DND-41 (cell line): Measurements from ENCODE around the gene PYGB.
A peak's percentile ranks its signal among the peaks of the same experiment; 100 is the strongest.

ENCODE experiments used
- ATAC-seq: fragments of 200-7000 bp; cut with Tn5 transposase; 3 replicates; pipeline ENCODE4 v1.9.1; 2021; ENCODE audit warnings: low read depth; ENCODE audit not compliant: insufficient read depth
- DNase-seq: peaks from one replicate; pipeline ENCODE4 v3.0.0-alpha.2; 2020
- H2AFZ ChIP-seq: 2 replicates; pipeline ENCODE4 v1.6.0; 2012; ENCODE audit warnings: low read depth, low read length
- H3K27ac ChIP-seq: 2 replicates; pipeline ENCODE4 v1.5.1; 2012; ENCODE audit warnings: low read length, inconsistent platforms
- H3K27me3 ChIP-seq: fragments of 200-600 bp; sonication (generic); 2 replicates; pipeline ENCODE4 v1.6.0; 2012; ENCODE audit warnings: low read length, mild to moderate bottlenecking, inconsistent platforms; ENCODE audit not compliant: insufficient read depth, poor library complexity
- H3K36me3 ChIP-seq: 2 replicates; pipeline ENCODE4 v1.5.1; 2012; ENCODE audit warnings: low read length, inconsistent platforms; ENCODE audit not compliant: insufficient read depth
- H3K4me1 ChIP-seq: 2 replicates; pipeline ENCODE4 v1.5.1; 2012; ENCODE audit warnings: mild to moderate bottlenecking, low read length; ENCODE audit not compliant: insufficient read depth
- H3K4me2 ChIP-seq: 2 replicates; pipeline ENCODE4 v1.6.0; 2012; ENCODE audit warnings: mild to moderate bottlenecking, moderate library complexity, low read length, inconsistent platforms; ENCODE audit not compliant: insufficient read depth
- H3K4me3 ChIP-seq, 2 experiments: fragments of 200-600 bp in 1 of 2; shearing (Covaris generic) in 1 of 2; 2 replicates each; pipeline ENCODE4 v1.5.1; 2012 to 2016; ENCODE audit warnings: inconsistent platforms in 2 of 2, low read length in 2 of 2, mild to moderate bottlenecking in 2 of 2, low read depth in 1 of 2, moderate library complexity in 1 of 2
- H3K79me2 ChIP-seq: 2 replicates; pipeline ENCODE4 v1.6.0; 2012; ENCODE audit warnings: low read length, inconsistent platforms; ENCODE audit not compliant: insufficient read depth
- H3K9ac ChIP-seq: 2 replicates; pipeline ENCODE4 v1.6.0; 2012; ENCODE audit warnings: low read depth, mild to moderate bottlenecking, inconsistent platforms, low read length, moderate library complexity
- H3K9me3 ChIP-seq: 2 replicates; pipeline ENCODE4 v1.5.1; 2012; ENCODE audit warnings: low read length, moderate library complexity, mild to moderate bottlenecking, inconsistent platforms; ENCODE audit not compliant: insufficient read depth, severe bottlenecking
- H4K20me1 ChIP-seq: 2 replicates; pipeline ENCODE4 v1.6.0; 2012; ENCODE audit warnings: low read length; ENCODE audit not compliant: insufficient read depth
- EZH2 ChIP-seq: IDR thresholded peaks from 3 replicates; pipeline ENCODE4 v1.6.1; 2012; ENCODE audit warnings: borderline replicate concordance, low read depth, mild to moderate bottlenecking, moderate library complexity, low read length, inconsistent platforms; ENCODE audit not compliant: severe bottlenecking
- TF ChIP-seq, protein P1 (sequence below): IDR thresholded peaks from 2 replicates; pipeline ENCODE4 v1.5.1; 2012; ENCODE audit warnings: borderline replicate concordance, low read length, moderate library complexity, mild to moderate bottlenecking; ENCODE audit not compliant: poor library complexity, severe bottlenecking; ENCODE audit errors: extremely low read depth

The PYGB gene

GRCh38 chr20:25293910-25294458, 46.1 kb downstream of the PYGB start:
- ATAC-seq (no peak), DNase-seq (no peak)
- no peak overlapping the region for H3K9ac ChIP-seq
- H3K27me3 ChIP-seq = no peaks in the 10 kb centered on the region
- TF ChIP-seq, protein P1, sequence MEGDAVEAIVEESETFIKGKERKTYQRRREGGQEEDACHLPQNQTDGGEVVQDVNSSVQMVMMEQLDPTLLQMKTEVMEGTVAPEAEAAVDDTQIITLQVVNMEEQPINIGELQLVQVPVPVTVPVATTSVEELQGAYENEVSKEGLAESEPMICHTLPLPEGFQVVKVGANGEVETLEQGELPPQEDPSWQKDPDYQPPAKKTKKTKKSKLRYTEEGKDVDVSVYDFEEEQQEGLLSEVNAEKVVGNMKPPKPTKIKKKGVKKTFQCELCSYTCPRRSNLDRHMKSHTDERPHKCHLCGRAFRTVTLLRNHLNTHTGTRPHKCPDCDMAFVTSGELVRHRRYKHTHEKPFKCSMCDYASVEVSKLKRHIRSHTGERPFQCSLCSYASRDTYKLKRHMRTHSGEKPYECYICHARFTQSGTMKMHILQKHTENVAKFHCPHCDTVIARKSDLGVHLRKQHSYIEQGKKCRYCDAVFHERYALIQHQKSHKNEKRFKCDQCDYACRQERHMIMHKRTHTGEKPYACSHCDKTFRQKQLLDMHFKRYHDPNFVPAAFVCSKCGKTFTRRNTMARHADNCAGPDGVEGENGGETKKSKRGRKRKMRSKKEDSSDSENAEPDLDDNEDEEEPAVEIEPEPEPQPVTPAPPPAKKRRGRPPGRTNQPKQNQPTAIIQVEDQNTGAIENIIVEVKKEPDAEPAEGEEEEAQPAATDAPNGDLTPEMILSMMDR = no peak
- no peak for TF ChIP-seq EZH2
- H3K9me3 ChIP-seq = no peaks in the 10 kb centered on the region
- no peak overlapping the region for H2AFZ ChIP-seq
- peaks cover 84% of the 10 kb centered on the region for H3K36me3 ChIP-seq
- H4K20me1 ChIP-seq = 0 out of 2 replicates have a peak, but pooled peaks cover 3% of the 10 kb centered on the region
- no peak overlapping the region for H3K4me2 ChIP-seq
- no peaks in the 10 kb centered on the region for H3K4me1 ChIP-seq
- no peaks in the 10 kb centered on the region for H3K79me2 ChIP-seq
- peak overlapping the region; percentile 29; the same call in 1 of the 2 replicates for H3K27ac ChIP-seq
- H3K4me3 ChIP-seq = no peak overlapping the region

GRCh38 chr20:25294459-25295385, 46.8 kb downstream of the PYGB start:
- H3K36me3 ChIP-seq = peaks cover 83% of the 10 kb centered on the region
- DNase-seq = peak; percentile 75
- no peaks in the 10 kb centered on the region for H3K4me1 ChIP-seq
- no peaks in the 10 kb centered on the region for H3K27me3 ChIP-seq
- H3K27ac ChIP-seq = peak overlapping the region; percentile 32; the same call in 1 of the 2 replicates
- ATAC-seq = peak; percentile 71
- H3K9me3 ChIP-seq = no peaks in the 10 kb centered on the region
- no peaks in the 10 kb centered on the region for H3K79me2 ChIP-seq
- no peak for TF ChIP-seq EZH2
- TF ChIP-seq, protein P1 = peak; percentile 97
- H4K20me1 ChIP-seq = 0 out of 2 replicates have a peak, but pooled peaks cover 3% of the 10 kb centered on the region
- H3K4me3 ChIP-seq = no peak overlapping the region
- H3K9ac ChIP-seq = no peak overlapping the region
- no peak overlapping the region for H2AFZ ChIP-seq
- no peak overlapping the region for H3K4me2 ChIP-seq

DNA sequence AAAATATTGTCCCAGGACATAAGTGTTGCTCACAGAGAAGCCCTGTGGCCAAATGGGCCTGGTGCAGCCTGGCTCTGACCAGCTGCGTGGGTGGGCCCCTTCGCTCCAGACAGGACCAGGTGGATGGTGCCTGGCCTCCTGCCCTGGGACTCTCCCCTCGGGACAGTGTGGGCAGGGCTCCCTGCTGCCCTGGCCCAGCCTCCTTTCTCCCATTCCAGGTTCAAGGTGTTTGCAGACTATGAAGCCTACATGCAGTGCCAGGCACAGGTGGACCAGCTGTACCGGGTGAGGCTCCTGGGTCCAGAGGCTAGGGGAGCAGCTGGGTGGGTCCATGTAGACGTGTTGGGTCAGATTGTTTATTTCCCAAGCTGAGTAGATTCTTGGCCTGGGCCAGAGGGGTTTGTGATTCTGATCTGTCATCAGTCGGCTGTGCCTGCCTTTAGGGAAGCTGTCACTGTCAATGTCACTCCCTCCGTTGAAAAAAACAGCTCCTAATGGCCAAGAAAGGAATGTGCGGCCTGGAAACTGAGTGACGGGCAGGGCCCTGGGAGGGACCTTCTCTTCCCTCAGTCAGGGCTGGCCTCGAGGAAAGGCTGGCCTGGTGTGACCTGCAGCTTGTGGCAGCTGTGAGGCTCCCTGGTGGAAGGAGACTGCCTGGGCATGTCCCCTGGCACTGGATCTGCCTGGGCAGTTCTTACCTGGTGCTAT, 47.7 kb downstream of the PYGB start:
- TF ChIP-seq, protein P1 = no peak
- TF ChIP-seq EZH2 = no peak
- H2AFZ ChIP-seq = no peak overlapping the region
- H3K4me2 ChIP-seq = no peak overlapping the region
- H3K27ac ChIP-seq = 0 out of 2 replicates have a peak overlapping the region, but pooled peaks have one; percentile 32
- no peaks in the 10 kb centered on the region for H3K9me3 ChIP-seq
- 0 out of 2 replicates have a peak, but pooled peaks cover 3% of the 10 kb centered on the region for H4K20me1 ChIP-seq
- ATAC-seq (no peak), DNase-seq (no peak)
- H3K4me3 ChIP-seq = no peak overlapping the region
- H3K27me3 ChIP-seq = no peaks in the 10 kb centered on the region
- no peaks in the 10 kb centered on the region for H3K79me2 ChIP-seq
- H3K9ac ChIP-seq = no peak overlapping the region
- no peaks in the 10 kb centered on the region for H3K4me1 ChIP-seq
- H3K36me3 ChIP-seq = peaks cover 83% of the 10 kb centered on the region
